Neural cell (in vitro differentiated cells): ENCODE measurements around the gene INPPL1. TPM values are rescaled to one million over a fixed set of nuclear protein-coding genes. Genes with fewer than 3 reads are reported as not detected.
"Not testable (repeated sequence)": the region's sequence is repeated elsewhere in the genome, so short reads cannot be mapped to it uniquely, and the experiment has no call there.

Experiments
- H2AFZ ChIP-seq: fragments of 200-600, 300-800 bp; sonication (generic), shearing (Covaris generic); 2 replicates; pipeline ENCODE4 v1.6.0; 2014; ENCODE audit warnings: low read depth, mild to moderate bottlenecking, antibody characterized with exemption, low read length, moderate library complexity
- H3F3A ChIP-seq: fragments of 200-600 bp; shearing (Covaris generic); 2 replicates; pipeline ENCODE4 v1.6.1; 2016; ENCODE audit warnings: mild to moderate bottlenecking, moderate library complexity, mixed read lengths, antibody characterized with exemption, low read length; ENCODE audit not compliant: insufficient read depth, poor library complexity, severe bottlenecking
- H3K27ac ChIP-seq: fragments of 200-600, 300-800 bp; sonication (generic), shearing (Covaris generic); 2 replicates; pipeline ENCODE4 v1.5.1; 2014; ENCODE audit warnings: mild to moderate bottlenecking, low read length, moderate library complexity
- H3K27me3 ChIP-seq: fragments of 300-800, 200-600 bp; sonication (generic), shearing (Covaris generic); 2 replicates; pipeline ENCODE4 v1.6.0; 2014; ENCODE audit warnings: mild to moderate bottlenecking, low read depth, low read length, moderate library complexity; ENCODE audit not compliant: insufficient read depth
- H3K36me3 ChIP-seq: fragments of 300-800, 200-600 bp; sonication (generic), shearing (Covaris generic); 2 replicates; pipeline ENCODE4 v1.5.1; 2014; ENCODE audit warnings: mild to moderate bottlenecking, antibody characterized with exemption, low read length, moderate library complexity; ENCODE audit not compliant: insufficient read depth
- H3K4me2 ChIP-seq: fragments of 300-800, 200-600 bp; sonication (generic), shearing (Covaris generic); 2 replicates; pipeline ENCODE4 v1.6.0; 2014; ENCODE audit warnings: mild to moderate bottlenecking, low read length
- H3K4me3 ChIP-seq: fragments of 300-800, 200-600 bp; sonication (generic), shearing (Covaris generic); 2 replicates; pipeline ENCODE4 v1.5.1; 2014; ENCODE audit warnings: mild to moderate bottlenecking, low read length, moderate library complexity
- H3K79me2 ChIP-seq: fragments of 200-600 bp; shearing (Covaris generic); replicated peaks from 2 replicates; pipeline ENCODE4 v1.6.0; 2014; ENCODE audit warnings: mild to moderate bottlenecking, low read length, moderate library complexity; ENCODE audit not compliant: insufficient read depth
- H3K9ac ChIP-seq: fragments of 300-800, 200-600 bp; sonication (generic), shearing (Covaris generic); 2 replicates; pipeline ENCODE4 v1.6.1; 2016; ENCODE audit warnings: mild to moderate bottlenecking, low read length, mixed read lengths
- H3K9me2 ChIP-seq: fragments of 200-600 bp; shearing (Covaris generic); 2 replicates; pipeline ENCODE4 v1.6.1; 2016; ENCODE audit warnings: mild to moderate bottlenecking, low read length, mixed read lengths; ENCODE audit not compliant: insufficient read depth
- H3K9me3 ChIP-seq: fragments of 200-600, 300-800 bp; sonication (generic), shearing (Covaris generic); 2 replicates; pipeline ENCODE4 v1.6.1; 2016; ENCODE audit warnings: mild to moderate bottlenecking, mixed run types, low read length, moderate library complexity, mixed read lengths
- H4K20me1 ChIP-seq: fragments of 200-600 bp; shearing (Covaris generic); 2 replicates; pipeline ENCODE4 v1.6.1; 2016; ENCODE audit warnings: mild to moderate bottlenecking, mixed run types; ENCODE audit not compliant: insufficient read depth
- EP300 ChIP-seq: fragments of 450-650 bp; conservative IDR thresholded peaks from 2 replicates; pipeline ENCODE4 v1.6.1; 2014; ENCODE audit warnings: antibody characterized with exemption, mild to moderate bottlenecking, moderate library complexity; ENCODE audit not compliant: poor library complexity, severe bottlenecking
- EZH2 ChIP-seq: fragments of 200-600, 300-800 bp; shearing (Covaris generic), sonication (generic); IDR thresholded peaks from 2 replicates; pipeline ENCODE4 v1.6.1; 2014; ENCODE audit warnings: antibody characterized with exemption, low read length, borderline replicate concordance, mild to moderate bottlenecking; ENCODE audit not compliant: insufficient read depth, poor library complexity, severe bottlenecking
- MXI1 ChIP-seq: fragments of 450-650 bp; conservative IDR thresholded peaks from 2 replicates; pipeline ENCODE4 v1.6.1; 2014; ENCODE audit warnings: antibody characterized with exemption, mild to moderate bottlenecking; ENCODE audit not compliant: poor library complexity, severe bottlenecking
- POLR2AphosphoS5 ChIP-seq: IDR thresholded peaks from 2 replicates; pipeline ENCODE4 v1.6.1; 2012
- RAD21 ChIP-seq: fragments of 450-650 bp; conservative IDR thresholded peaks from 2 replicates; pipeline ENCODE4 v1.6.1; 2014; ENCODE audit warnings: antibody characterized with exemption, mild to moderate bottlenecking, moderate library complexity
- SMC3 ChIP-seq: fragments of 450-650 bp; conservative IDR thresholded peaks from 2 replicates; pipeline ENCODE4 v1.6.1; 2014; ENCODE audit warnings: antibody characterized with exemption, mild to moderate bottlenecking, moderate library complexity; ENCODE audit not compliant: poor library complexity
- TAF1 ChIP-seq: IDR thresholded peaks from 2 replicates; pipeline ENCODE4 v1.6.1; 2012; ENCODE audit warnings: low read depth
- polyA plus RNA-seq: library from polyadenylated mRNA; depleted of rRNA; stranded (reverse); fragments of >200 nt; gene quantifications from 2 replicates; pipeline ENCODE4 v1.2.3, GENCODE V29; 2014
- TF ChIP-seq, protein P1 (sequence below): fragments of 450-650 bp; IDR thresholded peaks from 2 replicates; pipeline ENCODE4 v1.5.1; 2014; ENCODE audit warnings: antibody characterized with exemption, mild to moderate bottlenecking, moderate library complexity; ENCODE audit not compliant: poor library complexity, severe bottlenecking
- TF ChIP-seq, protein P2 (sequence below): IDR thresholded peaks from 2 replicates; pipeline ENCODE4 v1.6.1; 2012; ENCODE audit warnings: borderline replicate concordance

INPPL1 gene
- polyA plus RNA-seq, 1 donor from 2014 or later: 2.0 TPM

GRCh38 chr11:72260574-72260973, 36.0 kb downstream of the INPPL1 start:
- no peak for TF ChIP-seq POLR2AphosphoS5
- no peak overlapping the region for H3K4me2 ChIP-seq

GRCh38 chr11:72263361-72263760, 38.8 kb downstream of the INPPL1 start:
- Histone ChIP-seq H3K36me3 (no peaks in the 10 kb centered on the region), H3K9me2 (no peaks in the 10 kb centered on the region), H3K79me2 (no peaks in the 10 kb centered on the region), H4K20me1 (no peaks in the 10 kb centered on the region), H3K27ac (no peak overlapping the region), H3K9me3 (no peaks in the 10 kb centered on the region), H3K9ac (no peak overlapping the region), H3K27me3 (no peaks in the 10 kb centered on the region), H2AFZ (no peak overlapping the region), H3F3A (no peaks in the 10 kb centered on the region), H3K4me3 (no peak overlapping the region), H3K4me2 (no peak overlapping the region)
- TF ChIP-seq RAD21 (no peak), MXI1 (no peak), TAF1 (no peak), EP300 (no peak), POLR2AphosphoS5 (no peak), EZH2 (no peak), SMC3 (no peak)
- TF ChIP-seq, protein P1, sequence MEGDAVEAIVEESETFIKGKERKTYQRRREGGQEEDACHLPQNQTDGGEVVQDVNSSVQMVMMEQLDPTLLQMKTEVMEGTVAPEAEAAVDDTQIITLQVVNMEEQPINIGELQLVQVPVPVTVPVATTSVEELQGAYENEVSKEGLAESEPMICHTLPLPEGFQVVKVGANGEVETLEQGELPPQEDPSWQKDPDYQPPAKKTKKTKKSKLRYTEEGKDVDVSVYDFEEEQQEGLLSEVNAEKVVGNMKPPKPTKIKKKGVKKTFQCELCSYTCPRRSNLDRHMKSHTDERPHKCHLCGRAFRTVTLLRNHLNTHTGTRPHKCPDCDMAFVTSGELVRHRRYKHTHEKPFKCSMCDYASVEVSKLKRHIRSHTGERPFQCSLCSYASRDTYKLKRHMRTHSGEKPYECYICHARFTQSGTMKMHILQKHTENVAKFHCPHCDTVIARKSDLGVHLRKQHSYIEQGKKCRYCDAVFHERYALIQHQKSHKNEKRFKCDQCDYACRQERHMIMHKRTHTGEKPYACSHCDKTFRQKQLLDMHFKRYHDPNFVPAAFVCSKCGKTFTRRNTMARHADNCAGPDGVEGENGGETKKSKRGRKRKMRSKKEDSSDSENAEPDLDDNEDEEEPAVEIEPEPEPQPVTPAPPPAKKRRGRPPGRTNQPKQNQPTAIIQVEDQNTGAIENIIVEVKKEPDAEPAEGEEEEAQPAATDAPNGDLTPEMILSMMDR: no peak
- TF ChIP-seq, protein P2, sequence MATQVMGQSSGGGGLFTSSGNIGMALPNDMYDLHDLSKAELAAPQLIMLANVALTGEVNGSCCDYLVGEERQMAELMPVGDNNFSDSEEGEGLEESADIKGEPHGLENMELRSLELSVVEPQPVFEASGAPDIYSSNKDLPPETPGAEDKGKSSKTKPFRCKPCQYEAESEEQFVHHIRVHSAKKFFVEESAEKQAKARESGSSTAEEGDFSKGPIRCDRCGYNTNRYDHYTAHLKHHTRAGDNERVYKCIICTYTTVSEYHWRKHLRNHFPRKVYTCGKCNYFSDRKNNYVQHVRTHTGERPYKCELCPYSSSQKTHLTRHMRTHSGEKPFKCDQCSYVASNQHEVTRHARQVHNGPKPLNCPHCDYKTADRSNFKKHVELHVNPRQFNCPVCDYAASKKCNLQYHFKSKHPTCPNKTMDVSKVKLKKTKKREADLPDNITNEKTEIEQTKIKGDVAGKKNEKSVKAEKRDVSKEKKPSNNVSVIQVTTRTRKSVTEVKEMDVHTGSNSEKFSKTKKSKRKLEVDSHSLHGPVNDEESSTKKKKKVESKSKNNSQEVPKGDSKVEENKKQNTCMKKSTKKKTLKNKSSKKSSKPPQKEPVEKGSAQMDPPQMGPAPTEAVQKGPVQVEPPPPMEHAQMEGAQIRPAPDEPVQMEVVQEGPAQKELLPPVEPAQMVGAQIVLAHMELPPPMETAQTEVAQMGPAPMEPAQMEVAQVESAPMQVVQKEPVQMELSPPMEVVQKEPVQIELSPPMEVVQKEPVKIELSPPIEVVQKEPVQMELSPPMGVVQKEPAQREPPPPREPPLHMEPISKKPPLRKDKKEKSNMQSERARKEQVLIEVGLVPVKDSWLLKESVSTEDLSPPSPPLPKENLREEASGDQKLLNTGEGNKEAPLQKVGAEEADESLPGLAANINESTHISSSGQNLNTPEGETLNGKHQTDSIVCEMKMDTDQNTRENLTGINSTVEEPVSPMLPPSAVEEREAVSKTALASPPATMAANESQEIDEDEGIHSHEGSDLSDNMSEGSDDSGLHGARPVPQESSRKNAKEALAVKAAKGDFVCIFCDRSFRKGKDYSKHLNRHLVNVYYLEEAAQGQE: no peak

More at GRCh38 chr11:72260574-72260973, 36.0 kb downstream of the INPPL1 start:
- Histone ChIP-seq H3F3A (no peaks in the 10 kb centered on the region), H3K79me2 (no peaks in the 10 kb centered on the region), H3K9me2 (no peaks in the 10 kb centered on the region), H2AFZ (no peak overlapping the region), H3K4me3 (no peak overlapping the region), H3K9me3 (no peaks in the 10 kb centered on the region), H3K27me3 (no peaks in the 10 kb centered on the region), H3K9ac (no peak overlapping the region), H3K27ac (no peak overlapping the region), H4K20me1 (no peaks in the 10 kb centered on the region), H3K36me3 (no peaks in the 10 kb centered on the region)

- Histone ChIP-seq H3K4me2 (no peak overlapping the region), H3K9ac (no peak overlapping the region), H3K27ac (no peak overlapping the region), H3K79me2 (no peaks in the 10 kb centered on the region), H3K9me2 (no peaks in the 10 kb centered on the region), H4K20me1 (no peaks in the 10 kb centered on the region), H3K27me3 (no peaks in the 10 kb centered on the region), H2AFZ (no peak overlapping the region), H3F3A (no peaks in the 10 kb centered on the region), H3K36me3 (no peaks in the 10 kb centered on the region), H3K4me3 (no peak overlapping the region), H3K9me3 (no peaks in the 10 kb centered on the region)
- TF ChIP-seq EZH2: no peak
- TF ChIP-seq EP300: no peak
These were observed 41.4 kb downstream of the INPPL1 start for GRCh38 chr11:72265951-72266350.

DNA sequence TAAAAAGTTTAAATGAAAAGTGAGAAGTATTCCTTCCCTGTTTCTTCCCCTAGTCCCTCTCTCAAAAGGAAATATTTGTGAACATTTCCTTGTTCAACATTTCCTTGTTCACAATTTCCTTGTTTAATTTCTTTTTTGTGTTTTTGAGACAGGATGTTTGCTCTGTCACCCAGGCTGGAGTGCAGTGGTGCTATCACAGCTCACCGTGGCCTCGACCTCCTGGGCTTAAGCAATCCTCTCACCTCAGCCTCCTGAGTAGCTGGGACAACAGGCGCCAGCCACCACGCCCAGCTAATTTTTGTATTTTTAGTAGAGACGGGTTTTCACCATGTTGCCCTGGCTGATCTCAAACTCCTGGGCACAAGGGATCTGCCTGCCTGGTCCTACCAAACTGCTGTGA, 42.4 kb downstream of the INPPL1 start:
- H3K9me2 ChIP-seq, H3K79me2 ChIP-seq, H3K9me3 ChIP-seq, H3F3A ChIP-seq, H3K27ac ChIP-seq, H3K4me3 ChIP-seq, H3K4me2 ChIP-seq, H3K9ac ChIP-seq, H2AFZ ChIP-seq, H3K27me3 ChIP-seq, H4K20me1 ChIP-seq, H3K36me3 ChIP-seq: not testable (repeated sequence)
